ENCODE measurements around the gene PWWP2A.
"Not testable (repeated sequence)": the region's sequence is repeated elsewhere in the genome, so short reads cannot be mapped to it uniquely, and the experiment has no call there.

Gene PWWP2A, protein sequence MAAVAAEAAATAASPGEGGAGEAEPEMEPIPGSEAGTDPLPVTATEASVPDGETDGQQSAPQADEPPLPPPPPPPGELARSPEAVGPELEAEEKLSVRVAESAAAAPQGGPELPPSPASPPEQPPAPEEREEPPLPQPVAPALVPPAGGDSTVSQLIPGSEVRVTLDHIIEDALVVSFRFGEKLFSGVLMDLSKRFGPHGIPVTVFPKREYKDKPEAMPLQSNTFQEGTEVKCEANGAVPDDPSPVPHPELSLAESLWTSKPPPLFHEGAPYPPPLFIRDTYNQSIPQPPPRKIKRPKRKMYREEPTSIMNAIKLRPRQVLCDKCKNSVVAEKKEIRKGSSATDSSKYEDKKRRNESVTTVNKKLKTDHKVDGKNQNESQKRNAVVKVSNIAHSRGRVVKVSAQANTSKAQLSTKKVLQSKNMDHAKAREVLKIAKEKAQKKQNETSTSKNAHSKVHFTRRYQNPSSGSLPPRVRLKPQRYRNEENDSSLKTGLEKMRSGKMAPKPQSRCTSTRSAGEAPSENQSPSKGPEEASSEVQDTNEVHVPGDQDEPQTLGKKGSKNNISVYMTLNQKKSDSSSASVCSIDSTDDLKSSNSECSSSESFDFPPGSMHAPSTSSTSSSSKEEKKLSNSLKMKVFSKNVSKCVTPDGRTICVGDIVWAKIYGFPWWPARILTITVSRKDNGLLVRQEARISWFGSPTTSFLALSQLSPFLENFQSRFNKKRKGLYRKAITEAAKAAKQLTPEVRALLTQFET

GRCh38 chr5:160119142-160119904 is at the start of gene PWWP2A:
PWWP2A (minus strand) TSS chr5:160119450; CDS start chr5:160119388, 62 bp downstream.
- peak; percentile 96 for DNase-seq

- DNase-seq = no peak
These were observed 48.4 kb upstream of the PWWP2A start for GRCh38 chr5:160167624-160168165.

DNA sequence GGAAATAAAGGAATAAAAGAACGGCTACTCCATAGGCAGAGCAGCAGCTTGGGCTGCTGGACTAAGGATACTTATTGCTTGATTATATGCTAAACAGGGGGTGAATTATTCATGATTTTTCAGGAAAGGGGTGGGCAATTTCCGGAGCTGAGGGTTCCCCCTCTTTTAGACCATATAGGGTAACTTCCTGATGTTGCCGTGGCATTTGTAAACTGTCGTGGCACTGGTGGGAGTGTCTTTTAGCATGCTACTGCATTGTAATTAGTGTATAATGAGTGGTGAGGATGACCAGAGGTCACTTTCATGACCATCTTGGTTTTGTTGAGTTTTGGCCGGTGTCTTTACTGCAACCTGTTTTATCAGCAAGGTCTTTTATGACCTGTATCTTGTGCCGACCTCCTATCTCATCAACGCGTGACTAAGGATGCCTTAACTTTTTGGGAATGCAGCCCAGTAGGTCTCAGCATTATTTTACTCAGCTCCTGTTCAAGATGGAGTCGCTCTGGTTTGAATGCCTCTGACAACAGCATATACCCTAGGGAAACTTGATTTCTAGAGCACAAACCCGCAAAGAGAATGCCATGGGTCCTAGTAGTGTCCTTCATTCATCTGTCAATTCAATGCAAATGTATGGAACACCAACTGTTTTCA is 47.8 kb upstream of the PWWP2A start:
- DNase-seq = no peak

- DNase-seq = no peak
These were observed 47.1 kb upstream of the PWWP2A start for GRCh38 chr5:160166069-160166972.

- peak; percentile 28 for DNase-seq
These were observed 46.2 kb upstream of the PWWP2A start for GRCh38 chr5:160165137-160166068.

GRCh38 chr5:160162910-160163309 is 43.7 kb upstream of the PWWP2A start:
- no peak for DNase-seq

DNA sequence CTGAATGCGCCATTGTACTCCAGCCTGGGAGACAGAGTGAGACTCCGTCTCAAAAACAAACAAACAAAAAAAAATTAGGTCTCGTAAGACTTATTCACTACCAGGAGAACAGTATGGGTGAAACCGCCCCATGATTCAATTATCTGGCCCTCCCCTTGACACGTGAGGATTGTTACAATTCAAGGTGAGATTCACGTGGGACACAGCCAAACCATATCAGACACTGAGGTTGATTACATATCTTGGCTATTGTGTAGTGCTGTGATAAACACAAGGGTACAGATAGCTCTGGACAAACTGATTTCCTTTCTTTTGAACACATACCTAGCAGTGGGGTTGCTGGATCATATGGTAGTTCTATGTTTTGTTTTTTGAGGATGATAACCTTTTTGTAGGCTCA is 42.4 kb upstream of the PWWP2A start:
- DNase-seq = no peak

DNA sequence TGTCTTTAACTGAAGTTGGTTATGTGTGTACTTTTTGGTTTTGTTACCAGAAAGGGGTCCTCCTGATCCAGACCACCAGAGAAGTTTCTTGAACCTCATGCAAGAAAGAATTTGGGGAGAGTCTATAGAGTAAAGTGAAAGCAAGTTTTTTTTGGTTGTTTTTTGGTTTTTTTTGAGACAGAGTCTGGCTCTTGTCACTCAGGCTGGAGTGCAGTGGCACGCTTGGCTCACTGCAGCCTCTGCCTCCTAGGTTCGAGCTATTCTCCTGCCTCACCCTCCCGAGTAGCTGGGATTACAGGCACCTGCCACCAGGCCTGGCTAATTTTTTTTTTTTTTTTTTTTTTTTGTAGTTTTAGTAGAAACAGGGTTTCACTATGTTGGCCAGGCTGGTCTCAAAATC is 41.6 kb upstream of the PWWP2A start:
- not testable (repeated sequence) for DNase-seq

DNA sequence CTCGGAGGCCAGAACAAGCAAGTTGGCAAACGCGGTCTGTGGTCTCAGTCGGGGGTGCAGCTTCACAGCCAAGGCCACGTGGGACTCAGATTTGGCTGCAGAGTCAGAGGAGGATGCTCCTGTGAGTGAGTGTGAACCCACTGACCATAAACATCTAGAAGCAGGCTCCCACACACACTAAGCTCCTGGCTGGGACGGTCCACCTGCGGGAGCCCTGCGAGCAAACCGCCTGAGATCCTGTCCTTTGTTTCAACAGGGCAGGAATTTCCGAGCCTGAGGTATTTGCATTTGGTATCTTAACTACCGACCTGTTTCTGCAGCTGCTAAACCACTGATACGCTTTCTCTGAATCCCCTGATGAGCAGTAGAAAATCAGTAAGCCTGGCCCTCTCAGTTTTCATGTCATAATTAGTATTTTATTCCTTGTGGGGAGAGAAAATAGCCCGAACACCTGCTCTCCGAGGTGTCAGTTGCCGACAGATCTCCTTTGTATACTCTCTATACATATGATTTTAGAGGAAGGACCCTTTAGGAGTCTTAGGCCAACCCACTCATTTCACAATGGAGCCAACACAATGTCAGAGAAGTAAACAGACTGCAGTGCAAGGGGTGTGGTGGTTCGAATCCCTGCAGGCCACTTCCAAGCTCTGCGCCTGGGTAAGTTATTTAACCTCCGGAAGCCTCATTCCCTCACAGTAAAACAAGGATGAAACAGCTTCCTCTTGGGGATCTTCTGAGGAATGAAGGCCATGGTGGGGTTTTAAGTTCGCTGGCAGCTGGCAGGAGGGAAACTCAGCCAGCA is 40.9 kb upstream of the PWWP2A start:
- DNase-seq = no peak

GRCh38 chr5:160158087-160158486 is 38.8 kb upstream of the PWWP2A start:
- no peak for DNase-seq

- DNase-seq = no peak
These were observed 35.9 kb upstream of the PWWP2A start for GRCh38 chr5:160155017-160155750.

DNA sequence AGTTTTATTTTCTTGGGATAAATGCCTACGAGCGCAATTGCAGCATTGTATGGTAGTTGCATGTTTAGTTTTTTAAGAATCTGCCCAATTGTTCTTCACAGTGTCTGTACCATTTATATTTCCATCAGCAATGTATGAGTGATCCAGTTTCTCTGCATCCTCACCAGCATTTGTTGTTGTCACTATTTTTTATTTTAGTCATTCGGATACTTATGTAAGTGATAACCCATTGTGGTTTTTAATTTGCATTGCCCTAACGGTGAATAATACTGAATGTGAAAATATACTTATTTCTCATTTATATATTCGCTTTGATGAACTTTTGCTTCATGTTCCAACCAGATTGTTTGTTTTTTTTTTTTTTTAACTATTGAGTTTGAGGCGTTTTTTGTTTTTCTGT is 33.7 kb upstream of the PWWP2A start:
- no peak for DNase-seq

DNA sequence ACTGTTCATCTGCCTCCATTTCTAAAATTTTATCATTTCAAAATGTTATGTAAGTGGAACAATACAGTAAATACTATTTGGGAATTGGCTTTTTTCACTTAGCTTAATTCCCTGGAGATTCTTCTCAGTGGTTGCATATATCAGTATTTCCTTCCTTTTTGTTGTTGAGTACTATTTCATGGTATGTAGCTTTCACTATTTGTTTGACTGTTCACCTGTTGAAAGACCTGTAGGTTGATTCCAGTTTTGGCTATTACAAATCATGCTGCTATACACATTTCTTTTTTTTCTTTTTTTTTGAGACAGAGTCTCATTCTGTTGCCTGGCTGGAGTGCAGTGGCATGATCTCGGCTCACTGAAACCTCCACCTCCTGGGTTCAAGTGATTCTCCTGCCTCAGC is 33.0 kb upstream of the PWWP2A start:
- DNase-seq = no peak

DNA sequence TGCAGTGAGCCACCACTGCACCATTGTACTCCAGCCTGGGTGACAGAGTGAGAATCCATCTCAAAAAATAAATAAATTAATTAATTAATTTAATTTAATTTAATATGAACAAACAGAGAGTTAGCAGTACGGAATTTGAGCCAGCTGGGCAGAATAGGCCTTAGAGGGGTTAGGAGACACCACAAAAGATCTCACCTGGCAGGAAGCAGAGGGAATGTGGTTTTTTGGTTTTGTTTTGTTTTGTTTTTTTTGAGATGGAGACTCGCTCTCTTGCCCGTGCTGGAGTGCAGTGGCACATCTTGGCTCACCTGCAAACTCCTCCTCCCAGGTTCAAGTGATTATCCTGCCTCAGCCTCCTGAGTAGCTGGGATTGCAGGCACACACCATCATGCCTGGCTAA is 31.8 kb upstream of the PWWP2A start:
- DNase-seq = no peak

- no peak for DNase-seq
These were observed 31.1 kb upstream of the PWWP2A start for GRCh38 chr5:160150381-160150780.

DNA sequence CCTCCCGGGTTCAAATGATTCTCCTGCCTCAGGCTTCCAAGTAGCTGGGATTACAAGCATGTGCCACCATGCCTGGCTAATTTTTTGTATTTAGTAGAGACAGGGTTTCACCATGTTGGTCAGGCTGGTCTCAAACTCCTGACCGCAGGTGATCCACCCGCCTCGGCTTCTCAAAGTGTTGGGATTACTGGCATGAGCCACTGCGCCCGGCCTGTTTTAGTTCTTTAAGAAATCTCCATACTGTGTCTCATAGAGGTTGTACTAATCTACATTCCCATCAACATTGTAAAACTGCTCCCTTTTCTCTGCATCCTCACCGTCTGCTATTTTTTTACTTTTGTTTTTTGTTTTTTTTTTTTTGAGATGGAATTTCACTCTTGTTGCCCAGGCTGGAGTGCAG is 25.2 kb upstream of the PWWP2A start:
- DNase-seq = not testable (repeated sequence)

DNA sequence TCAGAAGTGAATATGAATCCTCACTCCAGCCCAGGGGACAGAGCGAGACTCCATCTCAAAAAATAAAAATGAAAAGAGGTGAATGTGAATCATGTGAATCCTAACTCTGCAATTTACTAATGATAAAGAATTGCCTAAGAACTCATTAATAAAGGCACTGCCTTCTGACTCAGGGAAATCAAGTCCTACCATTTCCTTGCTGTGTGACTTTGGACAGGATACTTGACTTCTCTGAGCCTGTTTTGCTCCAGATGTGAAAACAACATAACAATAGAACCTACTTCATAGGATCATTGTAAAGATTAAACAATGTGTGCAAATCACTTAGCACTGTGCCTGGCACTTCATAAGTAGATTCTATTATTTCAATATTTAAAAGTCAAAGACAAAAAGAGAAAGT is 15.1 kb upstream of the PWWP2A start:
- no peak for DNase-seq

DNA sequence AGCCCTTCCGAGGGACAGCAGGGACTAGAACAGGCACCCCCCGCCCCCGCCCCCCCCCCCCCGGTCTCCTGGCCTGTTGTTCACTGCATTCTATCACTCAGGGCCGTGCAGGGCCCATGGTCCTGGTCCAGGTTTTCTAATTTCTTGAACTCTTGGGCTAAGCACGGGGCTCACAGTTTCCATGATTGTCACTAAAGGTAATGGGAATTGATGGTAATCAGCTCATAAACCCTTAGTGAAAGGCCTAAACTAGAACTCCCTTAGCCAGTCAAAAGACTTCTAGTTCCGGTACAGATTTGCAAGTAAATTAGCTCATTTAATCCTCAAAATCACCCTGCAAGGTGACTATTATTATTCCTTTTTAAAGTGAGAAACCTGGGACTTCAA is 14.7 kb upstream of the PWWP2A start:
- DNase-seq = no peak
